Measurements from ENCODE around the gene HACD3. TPM values are rescaled to one million over a fixed set of nuclear protein-coding genes. Genes with fewer than 3 reads are reported as not detected.

The HACD3 gene
- total and polyA plus RNA-seq, 2 donors from 2014 or later = 52.1 to 89.3 TPM

GRCh38 chr15:65556622-65557021 lies 26.4 kb downstream of the HACD3 start:
- TF ChIP-seq CTCF (IDR thresholded peaks at IDR 0.05; ENCODE audit: borderline replicate concordance, extremely low read depth, insufficient read depth) = no peak
- H3K9ac ChIP-seq (ENCODE audit: low read length in 3 of 3) = no peak overlapping the region
- FAIRE-seq = no peak

GRCh38 chr15:65558336-65558735 lies 28.1 kb downstream of the HACD3 start:
- no peak overlapping the region for H3K4me3 ChIP-seq (ENCODE audit: low read length in 3 of 3)
- H3K27me3 ChIP-seq (ENCODE audit: control insufficient read depth, insufficient read depth, low read length) = no peaks in the 10 kb centered on the region
- H3K27ac ChIP-seq (ENCODE audit: low read depth in 2 of 2, low read length in 2 of 2) = no peak overlapping the region
- FAIRE-seq (no peak), DNase-seq (no peak)
- H3K9me3 ChIP-seq (ENCODE audit: control insufficient read depth in 2 of 3, insufficient read depth in 1 of 3, low read length in 3 of 3) = no peaks in the 10 kb centered on the region
- TF ChIP-seq CTCF (IDR thresholded peaks at IDR 0.05; ENCODE audit: borderline replicate concordance, extremely low read depth, insufficient read depth) = no peak
- peaks cover 2 to 22% (median 11%) of the 10 kb centered on the region in 3 donors for H3K36me3 ChIP-seq (ENCODE audit: control insufficient read depth in 2 of 3, insufficient read depth in 3 of 3, low read length in 3 of 3)
- H3K4me1 ChIP-seq (ENCODE audit: control insufficient read depth in 2 of 3, insufficient read depth in 2 of 3, low read depth in 1 of 3, low read length in 3 of 3) = no peaks in the 10 kb centered on the region
- H3K9ac ChIP-seq (ENCODE audit: low read length in 3 of 3) = no peak overlapping the region
- intact Hi-C loops (cut with DNase I) = no loop called here

More at GRCh38 chr15:65556622-65557021, 26.4 kb downstream of the HACD3 start:
- intact Hi-C loops (cut with DNase I) = no loop called here
- Histone ChIP-seq H3K27ac (ENCODE audit: low read depth in 2 of 2, low read length in 2 of 2) (no peak overlapping the region), H3K4me1 (ENCODE audit: control insufficient read depth in 2 of 3, insufficient read depth in 2 of 3, low read depth in 1 of 3, low read length in 3 of 3) (no peaks in the 10 kb centered on the region), H3K9me3 (ENCODE audit: control insufficient read depth in 2 of 3, insufficient read depth in 1 of 3, low read length in 3 of 3) (no peaks in the 10 kb centered on the region), H3K27me3 (ENCODE audit: control insufficient read depth, insufficient read depth, low read length) (no peaks in the 10 kb centered on the region), H3K4me3 (ENCODE audit: low read length in 3 of 3) (no peak overlapping the region), H3K36me3 (ENCODE audit: control insufficient read depth in 2 of 3, insufficient read depth in 3 of 3, low read length in 3 of 3) (peaks cover 0 to 22% (median 9%) of the 10 kb centered on the region in 3 donors)
- DNase-seq = no peak

GRCh38 chr15:65558997-65559760 lies 28.9 kb downstream of the HACD3 start:
- no peaks in the 10 kb centered on the region for H3K4me1 ChIP-seq (ENCODE audit: control insufficient read depth in 2 of 3, insufficient read depth in 2 of 3, low read depth in 1 of 3, low read length in 3 of 3)
- no peak overlapping the region for H3K9ac ChIP-seq (ENCODE audit: low read length in 3 of 3)
- intact Hi-C loops (cut with DNase I) = no loop called here
- no peaks in the 10 kb centered on the region for H3K27me3 ChIP-seq (ENCODE audit: control insufficient read depth, insufficient read depth, low read length)
- FAIRE-seq (no peak), DNase-seq (no peak)
- no peaks in the 10 kb centered on the region for H3K9me3 ChIP-seq (ENCODE audit: control insufficient read depth in 2 of 3, insufficient read depth in 1 of 3, low read length in 3 of 3)
- H3K27ac ChIP-seq (ENCODE audit: low read depth in 2 of 2, low read length in 2 of 2) = no peak overlapping the region
- H3K36me3 ChIP-seq (ENCODE audit: control insufficient read depth in 2 of 3, insufficient read depth in 3 of 3, low read length in 3 of 3) = peaks cover 7 to 22% (median 17%) of the 10 kb centered on the region in 3 donors
- TF ChIP-seq CTCF (IDR thresholded peaks at IDR 0.05; ENCODE audit: borderline replicate concordance, extremely low read depth, insufficient read depth) = no peak
- no peak overlapping the region for H3K4me3 ChIP-seq (ENCODE audit: low read length in 3 of 3)
